GM18868 (cell line): ENCODE results near the gene TINCR.

Source experiments
- ATAC-seq: cut with Tn5 transposase; IDR thresholded peaks from one replicate; pipeline ENCODE4 v1.9.1; 2021; ENCODE audit warnings: mild to moderate bottlenecking, moderate library complexity; ENCODE audit not compliant: unreplicated experiment

The TINCR gene

DNA sequence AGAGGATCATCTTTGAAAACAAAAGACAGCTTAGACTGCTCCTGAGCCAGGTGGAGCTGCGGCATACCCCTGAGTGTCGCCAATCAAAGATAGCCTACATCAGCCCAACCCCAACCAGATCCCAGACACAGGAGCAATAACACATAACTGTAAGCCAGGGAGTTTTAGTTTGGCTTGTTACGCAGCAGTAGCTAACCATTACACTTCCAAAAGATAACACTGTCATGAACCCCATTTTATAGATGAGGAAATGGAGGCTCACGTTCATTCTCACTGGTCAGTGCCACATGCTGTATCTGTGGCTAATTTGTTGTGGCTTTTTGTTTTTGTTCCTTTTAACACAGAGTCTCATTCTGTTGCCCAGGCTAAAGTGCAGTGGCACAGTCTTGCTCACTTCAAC, 47.3 kb downstream of the TINCR start:
- no peak for ATAC-seq

- ATAC-seq = no peak
Observed at GRCh38 chr19:5519076-5519475, 48.7 kb downstream of the TINCR start.

GRCh38 chr19:5515737-5516136, 52.0 kb downstream of the TINCR start:
- ATAC-seq = no peak

- no peak for ATAC-seq
Observed at GRCh38 chr19:5514001-5514400, 53.8 kb downstream of the TINCR start.

DNA sequence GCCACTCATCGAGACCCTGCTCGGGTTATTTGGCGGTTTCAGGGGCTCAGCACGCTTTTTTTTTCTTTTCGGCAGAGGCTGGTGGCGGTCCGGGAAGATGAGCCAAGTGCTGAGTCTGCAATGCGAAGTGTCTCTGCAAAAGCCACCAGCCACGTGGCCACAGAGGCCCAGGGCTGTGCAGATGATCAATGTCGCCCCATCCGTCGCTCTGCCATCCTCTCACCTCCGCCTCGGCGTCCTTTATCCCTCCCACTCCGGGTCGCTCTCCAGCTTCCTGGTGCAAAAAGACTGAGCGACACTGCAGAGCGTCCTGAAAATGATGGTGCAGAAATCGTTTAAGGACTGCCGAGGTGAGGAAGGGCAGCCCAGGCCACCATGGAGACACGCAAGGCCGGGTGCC, 55.0 kb downstream of the TINCR start:
- ATAC-seq = no peak
